ENCODE results near the gene STRA8.

STRA8 gene

GRCh38 chr7:135239263-135239662 lies 5.6 kb downstream of the STRA8 start:
- no peak for DNase-seq

DNA sequence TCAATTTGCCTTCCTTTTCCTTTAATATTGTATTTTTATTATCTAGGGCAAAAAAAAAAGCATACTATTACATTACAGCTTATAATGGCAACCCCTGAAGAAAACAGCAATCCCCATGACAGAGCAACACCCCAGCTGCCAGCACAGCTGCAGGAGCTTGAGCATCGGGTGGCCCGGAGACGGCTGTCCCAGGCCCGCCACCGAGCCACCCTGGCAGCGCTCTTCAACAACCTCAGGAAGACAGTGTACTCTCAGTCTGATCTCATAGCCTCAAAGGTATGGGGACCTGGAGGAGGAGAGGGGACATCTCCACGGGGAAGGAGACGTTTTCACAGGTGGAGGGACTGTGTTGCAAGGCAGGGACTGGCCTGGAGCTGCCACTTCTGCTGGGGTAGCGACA lies 6.8 kb downstream of the STRA8 start:
- no peak for DNase-seq

- no peak for DNase-seq
Observed at GRCh38 chr7:135242096-135242684, 8.6 kb downstream of the STRA8 start.

GRCh38 chr7:135245226-135246190 lies 11.9 kb downstream of the STRA8 start:
- no peak for DNase-seq

DNA sequence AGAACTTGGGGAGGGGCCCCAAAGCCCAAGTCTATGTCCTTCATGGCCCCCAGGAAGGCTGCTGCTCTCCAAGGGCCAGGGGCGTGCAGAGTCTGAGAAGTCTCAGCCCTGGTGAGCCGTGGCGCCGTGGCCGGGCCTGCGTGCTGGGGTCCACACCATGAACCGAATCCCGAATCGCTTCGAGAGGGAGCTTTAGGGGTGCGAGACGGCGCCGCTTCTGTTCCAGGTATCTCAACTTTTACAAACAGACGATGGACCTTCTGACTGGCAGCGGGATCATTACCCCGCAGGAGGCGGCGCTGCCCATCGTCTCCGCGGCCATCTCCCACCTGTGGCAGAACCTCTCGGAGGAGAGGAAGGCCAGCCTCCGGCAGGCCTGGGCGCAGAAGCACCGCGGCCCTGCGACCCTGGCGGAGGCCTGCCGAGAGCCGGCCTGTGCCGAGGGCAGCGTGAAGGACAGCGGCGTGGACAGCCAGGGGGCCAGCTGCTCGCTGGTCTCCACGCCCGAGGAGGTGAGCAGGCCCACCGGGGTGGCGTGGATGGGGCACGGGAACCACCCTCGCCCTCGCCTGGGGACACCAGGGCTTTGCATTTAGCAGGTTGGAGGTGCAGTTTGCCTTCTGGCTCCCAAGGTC lies 12.7 kb downstream of the STRA8 start:
- no peak for DNase-seq

GRCh38 chr7:135247746-135248471 lies 14.3 kb downstream of the STRA8 start:
- DNase-seq: no peak

- no peak for DNase-seq
Observed at GRCh38 chr7:135248546-135248945, 14.9 kb downstream of the STRA8 start.

DNA sequence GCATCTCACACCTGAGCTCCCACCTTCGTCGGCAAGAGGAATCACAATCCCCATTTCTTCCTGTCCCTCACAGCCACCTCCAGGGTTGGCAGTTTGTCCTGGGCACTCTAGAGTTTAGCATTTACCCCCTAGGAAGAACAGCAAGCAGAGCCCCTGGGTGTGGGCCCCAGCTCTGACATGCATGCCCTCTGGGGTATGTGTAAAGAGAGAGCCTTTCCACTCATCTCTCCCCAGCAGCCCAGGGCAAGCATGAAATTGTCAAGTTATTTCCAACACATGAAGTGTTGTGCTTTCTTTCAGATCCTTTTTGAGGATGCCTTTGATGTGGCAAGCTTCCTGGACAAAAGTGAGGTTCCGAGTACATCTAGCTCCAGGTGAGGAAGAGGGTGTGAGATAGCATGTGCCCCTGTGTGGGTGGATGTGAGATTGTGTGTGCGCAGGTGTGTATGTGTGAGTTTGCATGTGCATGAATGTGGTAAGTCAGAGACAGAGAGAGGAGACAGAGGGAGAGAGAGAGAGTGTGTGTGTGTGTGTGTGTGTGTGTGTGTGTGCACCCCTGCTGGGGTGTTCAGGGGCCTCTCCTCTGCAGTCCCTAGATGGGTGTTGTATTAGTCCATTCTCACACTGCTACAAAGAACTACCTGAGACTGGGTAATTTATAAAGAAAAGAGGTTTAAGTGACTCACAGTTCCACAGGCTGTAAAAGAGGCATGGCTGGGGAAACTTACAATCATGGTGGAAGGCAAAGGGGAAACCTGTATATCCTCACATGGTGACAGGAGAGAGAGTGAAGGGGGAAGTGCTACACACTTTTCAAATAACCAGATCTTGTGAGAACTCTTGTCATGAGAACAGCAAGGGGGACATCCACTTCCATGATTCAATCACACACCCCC lies 18.1 kb downstream of the STRA8 start:
- no peak for DNase-seq

GRCh38 chr7:135253851-135254771 lies 20.5 kb downstream of the STRA8 start:
- DNase-seq: peak; percentile 86

DNA sequence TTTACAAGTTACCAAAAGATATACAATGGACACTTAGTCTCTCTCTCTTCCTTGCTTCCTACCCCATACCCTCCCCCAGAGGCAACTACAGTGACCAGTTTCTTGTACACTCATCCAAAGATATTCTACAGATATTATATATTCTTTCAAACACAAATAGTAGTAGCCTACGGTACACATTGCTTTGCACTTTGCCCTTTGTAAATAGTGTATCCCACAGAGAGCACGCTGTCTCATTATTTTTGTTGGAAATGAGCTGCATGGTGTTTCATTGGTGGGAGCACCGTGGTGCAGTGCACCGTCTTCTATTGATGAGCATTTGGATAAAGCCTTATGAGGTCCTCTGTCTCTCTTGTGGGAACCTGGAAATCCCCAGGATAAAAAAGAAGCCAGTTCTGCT lies 24.2 kb downstream of the STRA8 start:
- DNase-seq: no peak

GRCh38 chr7:135258585-135258984 lies 24.9 kb downstream of the STRA8 start:
- no peak for DNase-seq

- DNase-seq: no peak
Observed at GRCh38 chr7:135259702-135260101, 26.1 kb downstream of the STRA8 start.

GRCh38 chr7:135260470-135260869 lies 26.8 kb downstream of the STRA8 start:
- DNase-seq: no peak

DNA sequence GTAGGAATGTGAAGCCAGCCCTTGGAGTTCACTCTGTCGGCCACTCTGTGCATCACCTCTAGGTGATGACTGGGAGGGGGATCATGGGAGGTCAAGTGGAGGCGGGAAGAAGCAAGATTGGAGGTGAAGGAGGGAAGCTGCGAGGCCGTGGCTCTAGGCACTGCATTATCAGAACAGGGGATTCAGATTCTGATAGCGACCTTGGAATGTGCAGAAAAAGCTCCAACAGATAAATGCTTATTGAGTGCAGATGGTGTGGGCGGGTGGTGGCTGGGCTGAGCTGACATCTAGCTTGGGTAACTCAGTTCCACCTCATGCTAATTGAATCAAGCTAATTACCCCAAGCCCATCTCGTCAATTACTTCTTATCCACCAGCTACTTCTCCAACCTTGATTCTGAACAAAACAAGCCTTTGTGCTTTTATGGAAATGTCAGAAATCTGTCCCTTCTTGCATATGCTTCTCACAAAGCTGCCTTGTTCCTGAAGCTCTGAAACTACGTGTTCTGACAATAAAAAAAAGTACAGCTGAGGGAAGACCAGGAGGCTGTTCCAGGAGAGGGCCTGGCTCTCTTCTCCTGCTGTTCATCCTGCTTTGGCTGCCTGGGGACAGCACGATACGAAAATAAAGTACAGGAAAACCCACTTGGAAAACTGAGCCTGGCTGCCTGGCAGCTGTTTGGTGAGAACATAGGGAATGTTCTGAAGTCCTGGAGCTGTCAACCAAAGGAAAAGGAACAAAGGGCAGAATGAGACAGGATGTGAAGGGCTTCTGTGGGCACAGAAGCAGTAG lies 27.5 kb downstream of the STRA8 start:
- DNase-seq: peak; percentile 37

DNA sequence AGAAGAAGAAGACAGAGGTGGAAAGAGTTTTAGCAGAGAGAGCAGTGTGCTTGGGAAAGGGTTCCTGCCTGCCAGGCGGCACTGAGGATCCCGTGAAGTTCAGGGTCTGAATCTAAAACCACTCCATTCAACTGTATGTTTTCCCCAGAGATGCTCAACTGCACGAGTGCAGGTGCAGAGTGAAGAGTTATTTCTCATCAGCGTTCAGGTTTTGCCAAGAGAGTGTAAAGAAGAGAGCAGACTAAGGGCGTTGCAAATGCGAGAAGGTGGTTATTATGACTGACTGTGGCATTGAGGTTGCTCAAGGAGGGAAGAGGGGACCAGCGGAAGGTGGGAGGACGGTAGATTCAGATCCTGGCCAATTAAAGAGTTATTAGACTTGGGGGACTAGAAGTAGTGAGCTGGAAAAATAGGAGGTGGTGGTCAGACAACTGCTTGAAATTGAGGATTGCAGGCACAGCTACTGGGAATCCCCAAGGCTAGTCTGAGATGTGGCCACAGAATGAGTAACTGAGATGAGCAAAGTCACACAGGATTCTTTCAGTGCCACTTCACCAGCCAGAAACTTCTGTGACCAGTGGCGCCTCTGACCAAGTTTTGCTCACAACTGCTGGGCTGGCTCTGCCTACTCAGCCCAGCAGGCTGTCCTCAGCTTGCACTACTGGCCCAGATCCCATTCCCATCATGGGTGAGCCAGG lies 29.1 kb downstream of the STRA8 start:
- DNase-seq: no peak

DNA sequence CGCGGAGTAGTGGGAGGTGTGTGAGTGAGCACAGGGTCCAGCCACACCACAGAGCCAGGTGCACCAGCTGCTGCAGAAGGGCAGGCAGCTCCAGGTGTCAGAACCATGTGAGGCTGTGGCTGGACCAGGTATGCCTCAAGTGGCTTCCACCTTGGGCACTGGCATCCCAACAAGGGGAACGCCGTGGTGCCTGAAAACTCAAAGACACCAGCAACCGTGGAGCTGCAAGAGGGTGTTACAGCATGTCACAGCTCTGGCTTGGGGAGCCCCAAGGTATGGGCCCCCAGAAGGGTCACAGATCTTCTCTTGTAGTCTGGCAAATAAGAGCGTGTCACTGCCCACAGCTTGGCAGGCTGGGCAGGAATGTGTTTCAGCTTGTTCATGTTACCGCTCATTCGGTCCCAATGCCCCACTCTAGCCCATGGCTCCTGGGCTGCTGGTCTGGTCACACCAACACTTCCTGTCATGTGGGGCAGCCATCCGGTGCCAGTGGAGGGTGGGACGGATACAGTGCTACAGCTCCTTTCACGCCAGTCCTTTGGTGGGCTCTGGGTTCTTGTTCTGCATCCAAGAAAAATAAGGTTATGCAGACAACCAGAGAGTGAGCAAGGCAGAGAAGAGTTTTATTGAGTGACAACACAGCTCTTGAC lies 29.8 kb downstream of the STRA8 start:
- no peak for DNase-seq

- no peak for DNase-seq
Observed at GRCh38 chr7:135265637-135266036, 32.0 kb downstream of the STRA8 start.

GRCh38 chr7:135269921-135270320 lies 36.3 kb downstream of the STRA8 start:
- DNase-seq: no peak

All from femur (tissue), 1 donor.